NCI-H1694 treated with DMSO at 0.1 percent for 48 hours (cell line): ENCODE results near the gene TMEM263.

Experiments
- DNase-seq: peaks from one replicate; lab custom pipeline; 2025; lab: John Stamatoyannopoulos, UW

The TMEM263 gene

GRCh38 chr12:106950591-106950990, 5.1 kb upstream of the TMEM263 start:
- no peak for DNase-seq

GRCh38 chr12:106953352-106954250, 2.1 kb upstream of the TMEM263 start:
- no peak for DNase-seq

GRCh38 chr12:106954462-106955376, 988 bp upstream of the TMEM263 start:
- DNase-seq: no peak

GRCh38 chr12:106956048-106956578, 406 bp downstream of the TMEM263 start:
- DNase-seq: no peak

GRCh38 chr12:106957583-106957982, 1.9 kb downstream of the TMEM263 start:
- no peak for DNase-seq

GRCh38 chr12:106960443-106960842, 4.7 kb downstream of the TMEM263 start:
- no peak for DNase-seq

- no peak for DNase-seq
Observed at GRCh38 chr12:106962286-106962685, 6.6 kb downstream of the TMEM263 start.

- DNase-seq: no peak
Observed at GRCh38 chr12:106964526-106964925, 8.8 kb downstream of the TMEM263 start.

GRCh38 chr12:106971065-106971464, 15.4 kb downstream of the TMEM263 start:
- DNase-seq: no peak

GRCh38 chr12:106973545-106973944, 17.8 kb downstream of the TMEM263 start:
- no peak for DNase-seq

GRCh38 chr12:106974511-106974910, 18.8 kb downstream of the TMEM263 start:
- DNase-seq: no peak

GRCh38 chr12:106975098-106975497, 19.4 kb downstream of the TMEM263 start:
- DNase-seq: no peak

GRCh38 chr12:106975993-106976658, 20.4 kb downstream of the TMEM263 start:
- no peak for DNase-seq

- DNase-seq: no peak
Observed at GRCh38 chr12:106976668-106977067, 21.0 kb downstream of the TMEM263 start.

- peak; percentile 46 for DNase-seq
Observed at GRCh38 chr12:106978035-106978800, 22.5 kb downstream of the TMEM263 start.

- DNase-seq: no peak
Observed at GRCh38 chr12:106980944-106981343, 25.2 kb downstream of the TMEM263 start.

GRCh38 chr12:106981788-106982187, 26.1 kb downstream of the TMEM263 start:
- DNase-seq: no peak

- no peak for DNase-seq
Observed at GRCh38 chr12:106982229-106982628, 26.5 kb downstream of the TMEM263 start.

GRCh38 chr12:106984588-106985137, 29.0 kb downstream of the TMEM263 start:
- no peak for DNase-seq

- no peak for DNase-seq
Observed at GRCh38 chr12:106985479-106985878, 29.8 kb downstream of the TMEM263 start.

GRCh38 chr12:106986135-106986534, 30.4 kb downstream of the TMEM263 start:
- no peak for DNase-seq
